ENCODE data around the gene LDLRAD4.

Gene LDLRAD4

GRCh38 chr18:13625355-13625754, 406.8 kb downstream of the LDLRAD4 start:
- no peak for TF ChIP-seq CTCF (conservative IDR thresholded peaks at IDR 0.05)
- no peak for TF ChIP-seq ZFX (IDR thresholded peaks at IDR 0.05)
- no peak overlapping the region for H3K27ac ChIP-seq

GRCh38 chr18:13625843-13626543, 407.4 kb downstream of the LDLRAD4 start:
- H3K27ac ChIP-seq, result no peak overlapping the region
- TF ChIP-seq ZFX (IDR thresholded peaks at IDR 0.05) (no peak), CTCF (conservative IDR thresholded peaks at IDR 0.05) (no peak)

GRCh38 chr18:13626544-13626908, 408.0 kb downstream of the LDLRAD4 start:
- no peak for TF ChIP-seq ZFX (IDR thresholded peaks at IDR 0.05)
- TF ChIP-seq CTCF (conservative IDR thresholded peaks at IDR 0.05), result no peak
- H3K27ac ChIP-seq, result no peak overlapping the region

GRCh38 chr18:13627639-13628038, 409.1 kb downstream of the LDLRAD4 start:
- no peak overlapping the region for H3K27ac ChIP-seq

GRCh38 chr18:13628211-13628610, 409.7 kb downstream of the LDLRAD4 start:
- H3K27ac ChIP-seq, result no peak overlapping the region
- no peak for TF ChIP-seq CTCF (conservative IDR thresholded peaks at IDR 0.05)
- TF ChIP-seq ZFX (IDR thresholded peaks at IDR 0.05), result no peak

More at GRCh38 chr18:13627639-13628038, 409.1 kb downstream of the LDLRAD4 start:
- TF ChIP-seq ZFX (IDR thresholded peaks at IDR 0.05) (no peak), CTCF (conservative IDR thresholded peaks at IDR 0.05) (no peak)

GRCh38 chr18:13629841-13630715, 411.5 kb downstream of the LDLRAD4 start:
- H3K27ac ChIP-seq, result no peak overlapping the region
- TF ChIP-seq CTCF (conservative IDR thresholded peaks at IDR 0.05) (peak; percentile 83), ZFX (IDR thresholded peaks at IDR 0.05) (no peak)

GRCh38 chr18:13630716-13631268, 412.2 kb downstream of the LDLRAD4 start:
- TF ChIP-seq CTCF (conservative IDR thresholded peaks at IDR 0.05), result no peak
- no peak for TF ChIP-seq ZFX (IDR thresholded peaks at IDR 0.05)
- no peak overlapping the region for H3K27ac ChIP-seq
